ENCODE results near the gene EGFL7. TPM values are rescaled to one million over a fixed set of nuclear protein-coding genes. Genes with fewer than 3 reads are reported as not detected.

EGFL7 gene
- total and polyA plus RNA-seq, 2 of the 13 experiments (the other 11 are each of a cell fraction or from before 2014, with no cell fraction given): 0.20 to 5.1 TPM

- Histone ChIP-seq H3K4me2 (ENCODE audit: low read depth, low read length) (no peak overlapping the region), H3K9me3 (ENCODE audit: low read length) (no peaks in the 10 kb centered on the region), H3K27me3 (ENCODE audit: control insufficient read depth in 1 of 2, insufficient read depth in 2 of 2, low read length in 2 of 2) (peaks cover 18 to 48% of the 10 kb centered on the region in 2 experiments; a peak in 4 of 5 replicates), H3K4me3 (replicated peaks in 1 of 3; ENCODE audit: insufficient read depth in 1 of 3, low read depth in 2 of 3, low read length in 3 of 3) (no peak overlapping the region), H3K79me2 (ENCODE audit: insufficient read depth, low read length) (no peaks in the 10 kb centered on the region), H4K20me1 (ENCODE audit: insufficient read depth, low read length) (no peaks in the 10 kb centered on the region), H3K4me1 (ENCODE audit: insufficient read depth, low read length) (peaks cover 82% of the 10 kb centered on the region), H2AFZ (ENCODE audit: low read length) (no peak overlapping the region), H3K9ac (ENCODE audit: insufficient read depth, low read depth, low read length) (no peak overlapping the region), H3K36me3 (replicated peaks in 1 of 2; ENCODE audit: control insufficient read depth in 1 of 2, insufficient read depth in 2 of 2, low read length in 2 of 2) (no peaks in the 10 kb centered on the region), H3K27ac (ENCODE audit: extremely low read length, insufficient read depth, low read length) (no peak overlapping the region)
- BruUV-seq (replicated peaks): no TSS peak
- CTCF ChIA-PET (ENCODE audit: low intra/inter-chr PET ratio, low total read pairs): no interaction called here
- POLR2A ChIA-PET: no interaction called here
- FAIRE-seq: no peak
- intact Hi-C loops (cut with micrococcal nuclease; ENCODE audit: unreplicated experiment): loop anchor here (5.0 kb wide), 1 partner anchor 48 kb away; no protein-coding TSS in a partner anchor
- 84% methylated on average over 11 of the region's 11 CpGs for WGBS (ENCODE audit: low lambda C conversion rate)
- no peak for ATAC-seq
- in situ Hi-C loops (cut with HindIII; ENCODE audit: extremely low pct_ligation_motif_present, low pct_unique_long_range_greater_than_20kb): no loop called here
- no peak for DNase-seq (ENCODE audit: low spot score)
- TF ChIP-seq GRHL1 (CRISPR knock-in tag; conservative IDR thresholded peaks at IDR 0.05) (no peak), ZNF781 (CRISPR knock-in tag; IDR thresholded peaks at IDR 0.05; ENCODE audit: borderline replicate concordance, not compliant biosample characterization) (no peak), ZNF350 (CRISPR knock-in tag; IDR thresholded peaks at IDR 0.05; ENCODE audit: borderline replicate concordance, low read depth) (no peak), ZNF674 (CRISPR knock-in tag; IDR thresholded peaks at IDR 0.05; ENCODE audit: low read depth) (no peak), MLX (CRISPR knock-in tag; IDR thresholded peaks at IDR 0.05) (no peak), SNAPC4 (CRISPR knock-in tag; IDR thresholded peaks at IDR 0.05) (no peak), CHD2 (IDR thresholded peaks at IDR 0.05; ENCODE audit: low read depth, low read length) (no peak), SALL1 (CRISPR knock-in tag; IDR thresholded peaks at IDR 0.05) (no peak), TEAD2 (CRISPR knock-in tag; IDR thresholded peaks at IDR 0.05) (no peak), ZNF556 (CRISPR knock-in tag; IDR thresholded peaks at IDR 0.05; ENCODE audit: borderline replicate concordance) (no peak), NFYC (CRISPR knock-in tag; IDR thresholded peaks at IDR 0.05) (no peak), HOXA7 (CRISPR knock-in tag; IDR thresholded peaks at IDR 0.05) (no peak), ZNF710 (CRISPR knock-in tag; IDR thresholded peaks at IDR 0.05; ENCODE audit: borderline replicate concordance) (no peak), KLF15 (CRISPR knock-in tag; IDR thresholded peaks at IDR 0.05; ENCODE audit: borderline replicate concordance) (no peak), GATA4 (IDR thresholded peaks at IDR 0.05; ENCODE audit: borderline replicate concordance, low read depth) (no peak), KMT2A (CRISPR knock-in tag; IDR thresholded peaks at IDR 0.05) (no peak), ZFP82 (CRISPR knock-in tag; IDR thresholded peaks at IDR 0.05; ENCODE audit: borderline replicate concordance) (no peak)
These were observed 32.1 kb downstream of the EGFL7 start for GRCh38 chr9:136694872-136695247.

All from HepG2 (cell line).